SW 1271 (cell line): ENCODE measurements around the gene CDK19.

Experiments used
- DNase-seq, 2 experiments: peaks; one replicate each; lab custom pipeline; 2025; lab: John Stamatoyannopoulos, UW

CDK19 gene

GRCh38 chr6:110658631-110659211, 156.5 kb downstream of the CDK19 start:
- DNase-seq: no peak

GRCh38 chr6:110656492-110656891, 158.8 kb downstream of the CDK19 start:
- DNase-seq: no peak

GRCh38 chr6:110655821-110656220, 159.4 kb downstream of the CDK19 start:
- no peak for DNase-seq

GRCh38 chr6:110654096-110654820, 161.0 kb downstream of the CDK19 start:
- no peak for DNase-seq

GRCh38 chr6:110653381-110653780, 161.9 kb downstream of the CDK19 start:
- DNase-seq: no peak

- no peak for DNase-seq
These were observed 162.7 kb downstream of the CDK19 start for GRCh38 chr6:110652520-110652919.

- no peak for DNase-seq
These were observed 164.5 kb downstream of the CDK19 start for GRCh38 chr6:110650755-110651154.

GRCh38 chr6:110649704-110650103, 165.6 kb downstream of the CDK19 start:
- DNase-seq: no peak

GRCh38 chr6:110646951-110647910, 168.0 kb downstream of the CDK19 start:
- DNase-seq: no peak

GRCh38 chr6:110646419-110646698, 168.9 kb downstream of the CDK19 start:
- no peak for DNase-seq

- no peak for DNase-seq
These were observed 169.4 kb downstream of the CDK19 start for GRCh38 chr6:110645685-110646418.

GRCh38 chr6:110643175-110643574, 172.1 kb downstream of the CDK19 start:
- no peak for DNase-seq

- no peak for DNase-seq
These were observed 172.6 kb downstream of the CDK19 start for GRCh38 chr6:110642711-110643110.

- no peak for DNase-seq
These were observed 178.5 kb downstream of the CDK19 start for GRCh38 chr6:110636781-110637180.

GRCh38 chr6:110635096-110635495, 180.2 kb downstream of the CDK19 start:
- no peak for DNase-seq

- DNase-seq: no peak
These were observed 181.5 kb downstream of the CDK19 start for GRCh38 chr6:110633731-110634213.

GRCh38 chr6:110629153-110629552, 186.1 kb downstream of the CDK19 start:
- DNase-seq: no peak

- no peak for DNase-seq
These were observed 186.9 kb downstream of the CDK19 start for GRCh38 chr6:110628330-110628729.

- no peak for DNase-seq
These were observed 188.8 kb downstream of the CDK19 start for GRCh38 chr6:110626442-110626841.

- DNase-seq: no peak
These were observed 189.4 kb downstream of the CDK19 start for GRCh38 chr6:110625883-110626282.

GRCh38 chr6:110622912-110623578, 192.2 kb downstream of the CDK19 start:
- DNase-seq: no peak

- no peak for DNase-seq
These were observed 194.2 kb downstream of the CDK19 start for GRCh38 chr6:110621061-110621460.
